Loucy (cell line): Measurements from ENCODE around the gene F2R.

Experiments used
- H2AFZ ChIP-seq: fragments of 200-600 bp; sonication (generic); 2 replicates; pipeline ENCODE4 v1.6.0; 2016; ENCODE audit warnings: antibody characterized with exemption, mild to moderate bottlenecking, low read length, moderate library complexity
- H3F3A ChIP-seq: fragments of 200-600 bp; 2 replicates; pipeline ENCODE4 v1.6.0; 2016; ENCODE audit warnings: antibody characterized with exemption, low read depth, mild to moderate bottlenecking
- H3K27me3 ChIP-seq: fragments of 200-600 bp; sonication (generic); 2 replicates; pipeline ENCODE4 v1.6.1; 2014; ENCODE audit warnings: low read length, mild to moderate bottlenecking; ENCODE audit not compliant: insufficient read depth, poor library complexity, severe bottlenecking
- H3K36me3 ChIP-seq: fragments of 200-600 bp; sonication (generic); 2 replicates; pipeline ENCODE4 v1.6.1; 2016; ENCODE audit warnings: low read length; ENCODE audit not compliant: insufficient read depth
- H3K4me1 ChIP-seq: fragments of 200-600 bp; sonication (generic); 2 replicates; pipeline ENCODE4 v1.5.1; 2014; ENCODE audit warnings: low read length, mild to moderate bottlenecking; ENCODE audit not compliant: insufficient read depth, poor library complexity, severe bottlenecking
- H3K4me2 ChIP-seq: fragments of 200-600 bp; sonication (generic); 2 replicates; pipeline ENCODE4 v1.6.0; 2014; ENCODE audit warnings: antibody characterized with exemption, low read length, low read depth, mild to moderate bottlenecking; ENCODE audit not compliant: poor library complexity, severe bottlenecking
- H3K4me3 ChIP-seq: fragments of 200-600 bp; sonication (generic); 2 replicates; pipeline ENCODE4 v1.5.1; 2014; ENCODE audit warnings: low read length, mild to moderate bottlenecking, mixed read lengths; ENCODE audit not compliant: poor library complexity, severe bottlenecking
- H3K79me2 ChIP-seq: fragments of 200-600 bp; sonication (generic); 2 replicates; pipeline ENCODE4 v1.6.1; 2014; ENCODE audit warnings: low read length; ENCODE audit not compliant: insufficient read depth
- H3K9ac ChIP-seq: fragments of 200-600 bp; sonication (generic); 2 replicates; pipeline ENCODE4 v1.6.0; 2014; ENCODE audit warnings: mild to moderate bottlenecking, low read depth, low read length, moderate library complexity; ENCODE audit not compliant: poor library complexity, severe bottlenecking
- H3K9me2 ChIP-seq: fragments of 200-600 bp; sonication (generic); replicated peaks from 2 replicates; pipeline ENCODE4 v1.6.1; 2016; ENCODE audit warnings: low read depth, low read length, mixed read lengths
- H3K9me3 ChIP-seq: fragments of 200-600 bp; sonication (generic); 2 replicates; pipeline ENCODE4 v1.6.1; 2014; ENCODE audit warnings: mild to moderate bottlenecking, antibody characterized with exemption, low read length, low read depth; ENCODE audit not compliant: insufficient read depth
- H4K20me1 ChIP-seq: fragments of 200-600 bp; sonication (generic); 2 replicates; pipeline ENCODE4 v1.6.0; 2014; ENCODE audit warnings: antibody characterized with exemption, low read length, mild to moderate bottlenecking; ENCODE audit not compliant: insufficient read depth, poor library complexity, severe bottlenecking
- EZH2phosphoT487 ChIP-seq: fragments of 200-600 bp; IDR thresholded peaks from 2 replicates; pipeline ENCODE4 v1.6.1; 2018; ENCODE audit warnings: antibody characterized with exemption, mild to moderate bottlenecking, moderate library complexity, borderline replicate concordance
- TF ChIP-seq, protein P1 (sequence below): fragments of 200-600 bp; sonication (generic); conservative IDR thresholded peaks from 2 replicates; pipeline ENCODE4 v1.5.1; 2014; ENCODE audit warnings: mild to moderate bottlenecking, antibody characterized with exemption, low read length

F2R gene

GRCh38 chr5:76682387-76682786, 33.5 kb upstream of the F2R start:
- Histone ChIP-seq H3K4me2 (peak overlapping the region; percentile 46), H4K20me1 (no peaks in the 10 kb centered on the region), H3K36me3 (peaks cover 19% of the 10 kb centered on the region; the same call in 1 of the 2 replicates), H2AFZ (no peak overlapping the region), H3K4me3 (no peak overlapping the region), H3F3A (0 out of 2 replicates have a peak, but pooled peaks cover 17% of the 10 kb centered on the region), H3K9me3 (no peaks in the 10 kb centered on the region), H3K9ac (no peak overlapping the region), H3K9me2 (no peaks in the 10 kb centered on the region), H3K27me3 (no peaks in the 10 kb centered on the region), H3K4me1 (peaks cover 50% of the 10 kb centered on the region), H3K79me2 (no peaks in the 10 kb centered on the region)
- TF ChIP-seq, protein P1, sequence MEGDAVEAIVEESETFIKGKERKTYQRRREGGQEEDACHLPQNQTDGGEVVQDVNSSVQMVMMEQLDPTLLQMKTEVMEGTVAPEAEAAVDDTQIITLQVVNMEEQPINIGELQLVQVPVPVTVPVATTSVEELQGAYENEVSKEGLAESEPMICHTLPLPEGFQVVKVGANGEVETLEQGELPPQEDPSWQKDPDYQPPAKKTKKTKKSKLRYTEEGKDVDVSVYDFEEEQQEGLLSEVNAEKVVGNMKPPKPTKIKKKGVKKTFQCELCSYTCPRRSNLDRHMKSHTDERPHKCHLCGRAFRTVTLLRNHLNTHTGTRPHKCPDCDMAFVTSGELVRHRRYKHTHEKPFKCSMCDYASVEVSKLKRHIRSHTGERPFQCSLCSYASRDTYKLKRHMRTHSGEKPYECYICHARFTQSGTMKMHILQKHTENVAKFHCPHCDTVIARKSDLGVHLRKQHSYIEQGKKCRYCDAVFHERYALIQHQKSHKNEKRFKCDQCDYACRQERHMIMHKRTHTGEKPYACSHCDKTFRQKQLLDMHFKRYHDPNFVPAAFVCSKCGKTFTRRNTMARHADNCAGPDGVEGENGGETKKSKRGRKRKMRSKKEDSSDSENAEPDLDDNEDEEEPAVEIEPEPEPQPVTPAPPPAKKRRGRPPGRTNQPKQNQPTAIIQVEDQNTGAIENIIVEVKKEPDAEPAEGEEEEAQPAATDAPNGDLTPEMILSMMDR, result no peak
- no peak for TF ChIP-seq EZH2phosphoT487

- Histone ChIP-seq H3K27me3 (no peaks in the 10 kb centered on the region), H2AFZ (no peak overlapping the region), H3K79me2 (no peaks in the 10 kb centered on the region), H3K4me2 (peak overlapping the region; percentile 54), H4K20me1 (no peaks in the 10 kb centered on the region), H3K4me1 (peaks cover 63% of the 10 kb centered on the region), H3K9ac (peak overlapping the region; percentile 33), H3K36me3 (peaks cover 10% of the 10 kb centered on the region; the same call in 1 of the 2 replicates), H3K9me2 (no peaks in the 10 kb centered on the region), H3K4me3 (peak overlapping the region; percentile 7), H3K9me3 (no peaks in the 10 kb centered on the region), H3F3A (0 out of 2 replicates have a peak, but pooled peaks cover 17% of the 10 kb centered on the region)
- TF ChIP-seq, protein P1, result no peak
- TF ChIP-seq EZH2phosphoT487, result 0 out of 2 replicates have a peak, but pooled peaks have one; percentile 21
Measured at GRCh38 chr5:76683816-76684731, 31.9 kb upstream of the F2R start.

DNA sequence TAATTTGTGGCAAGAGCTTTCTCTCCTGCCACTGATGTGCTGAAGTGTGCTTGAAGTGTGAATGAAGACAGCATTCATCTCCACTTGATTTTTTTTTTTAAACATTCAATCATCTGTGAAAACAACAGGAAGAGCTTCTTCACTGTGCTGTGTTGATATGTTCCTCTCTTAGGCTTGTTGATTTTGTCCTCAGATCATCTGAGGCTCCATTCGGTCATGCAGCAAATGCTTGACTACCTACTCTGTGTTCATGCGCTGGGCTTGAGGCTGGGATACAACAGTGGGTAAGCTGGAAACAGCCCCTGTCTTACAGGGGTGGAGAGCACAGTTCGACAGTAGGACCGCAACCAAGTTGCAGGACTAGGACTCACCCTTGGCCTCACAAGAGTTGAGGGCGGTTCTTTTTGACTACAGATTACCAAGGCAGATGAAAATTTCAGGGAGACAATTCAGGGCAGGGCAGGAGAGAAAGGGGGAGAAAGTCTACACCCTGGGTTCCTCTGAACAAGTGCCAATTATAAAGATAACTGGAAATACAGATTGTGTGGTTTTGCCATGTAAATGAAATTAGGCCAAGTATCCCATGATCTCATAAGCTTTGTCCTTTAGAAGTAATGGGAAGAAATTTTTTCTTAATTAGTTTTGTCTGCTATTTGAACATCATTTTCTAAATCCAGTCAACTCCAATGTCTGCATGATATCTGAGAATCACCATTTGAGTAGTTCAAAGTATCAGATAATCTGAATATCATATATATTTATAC, 31.0 kb upstream of the F2R start:
- Histone ChIP-seq H3K4me3 (peak overlapping the region; percentile 7), H3K36me3 (peaks cover 10% of the 10 kb centered on the region; the same call in 1 of the 2 replicates), H3K9me3 (no peaks in the 10 kb centered on the region), H4K20me1 (no peaks in the 10 kb centered on the region), H3K9me2 (no peaks in the 10 kb centered on the region), H2AFZ (no peak overlapping the region), H3K4me2 (peak overlapping the region; percentile 54), H3F3A (0 out of 2 replicates have a peak, but pooled peaks cover 17% of the 10 kb centered on the region), H3K79me2 (no peaks in the 10 kb centered on the region), H3K4me1 (peaks cover 72% of the 10 kb centered on the region), H3K27me3 (no peaks in the 10 kb centered on the region), H3K9ac (peak overlapping the region; percentile 33)
- TF ChIP-seq, protein P1, result no peak
- TF ChIP-seq EZH2phosphoT487, result no peak
